ENCODE data around the gene EIF2S3.

EIF2S3 gene

GRCh38 chrX:24082447-24082846 lies 27.7 kb downstream of the EIF2S3 start:
- H3K4me3 ChIP-seq (ENCODE audit: insufficient read depth, low read depth, low read length, poor library complexity, severe bottlenecking): no peak overlapping the region
- H3K27me3 ChIP-seq (replicated peaks; ENCODE audit: control insufficient read depth, insufficient read depth, low read length, poor library complexity, severe bottlenecking): no peaks in the 10 kb centered on the region
- H3K36me3 ChIP-seq (ENCODE audit: control insufficient read depth, insufficient read depth, low read length): no peaks in the 10 kb centered on the region
- no peak for DNase-seq
- no peaks in the 10 kb centered on the region for H3K4me1 ChIP-seq (ENCODE audit: control insufficient read depth, insufficient read depth, low read length, poor library complexity, severe bottlenecking)
- no peaks in the 10 kb centered on the region for H3K9me3 ChIP-seq (ENCODE audit: control insufficient read depth, low read length)
- no peak overlapping the region for H3K27ac ChIP-seq (ENCODE audit: insufficient read depth, low read length, poor library complexity, severe bottlenecking)

- DNase-seq: no peak
- Histone ChIP-seq H3K27me3 (replicated peaks; ENCODE audit: control insufficient read depth, insufficient read depth, low read length, poor library complexity, severe bottlenecking) (no peaks in the 10 kb centered on the region), H3K4me3 (ENCODE audit: insufficient read depth, low read depth, low read length, poor library complexity, severe bottlenecking) (no peak overlapping the region), H3K4me1 (ENCODE audit: control insufficient read depth, insufficient read depth, low read length, poor library complexity, severe bottlenecking) (no peaks in the 10 kb centered on the region), H3K36me3 (ENCODE audit: control insufficient read depth, insufficient read depth, low read length) (no peaks in the 10 kb centered on the region), H3K27ac (ENCODE audit: insufficient read depth, low read length, poor library complexity, severe bottlenecking) (no peak overlapping the region), H3K9me3 (ENCODE audit: control insufficient read depth, low read length) (no peaks in the 10 kb centered on the region)
Observed at GRCh38 chrX:24085101-24085500, 30.3 kb downstream of the EIF2S3 start.

- Histone ChIP-seq H3K4me1 (ENCODE audit: control insufficient read depth, insufficient read depth, low read length, poor library complexity, severe bottlenecking) (no peaks in the 10 kb centered on the region), H3K36me3 (ENCODE audit: control insufficient read depth, insufficient read depth, low read length) (no peaks in the 10 kb centered on the region), H3K27ac (ENCODE audit: insufficient read depth, low read length, poor library complexity, severe bottlenecking) (no peak overlapping the region), H3K4me3 (ENCODE audit: insufficient read depth, low read depth, low read length, poor library complexity, severe bottlenecking) (no peak overlapping the region), H3K9me3 (ENCODE audit: control insufficient read depth, low read length) (no peaks in the 10 kb centered on the region), H3K27me3 (replicated peaks; ENCODE audit: control insufficient read depth, insufficient read depth, low read length, poor library complexity, severe bottlenecking) (no peaks in the 10 kb centered on the region)
- DNase-seq: no peak
Observed at GRCh38 chrX:24090300-24091200, 35.8 kb downstream of the EIF2S3 start.

- H3K36me3 ChIP-seq (ENCODE audit: control insufficient read depth, insufficient read depth, low read length): no peaks in the 10 kb centered on the region
- no peaks in the 10 kb centered on the region for H3K4me1 ChIP-seq (ENCODE audit: control insufficient read depth, insufficient read depth, low read length, poor library complexity, severe bottlenecking)
- no peaks in the 10 kb centered on the region for H3K9me3 ChIP-seq (ENCODE audit: control insufficient read depth, low read length)
- no peak overlapping the region for H3K4me3 ChIP-seq (ENCODE audit: insufficient read depth, low read depth, low read length, poor library complexity, severe bottlenecking)
- no peaks in the 10 kb centered on the region for H3K27me3 ChIP-seq (replicated peaks; ENCODE audit: control insufficient read depth, insufficient read depth, low read length, poor library complexity, severe bottlenecking)
- no peak for DNase-seq
- no peak overlapping the region for H3K27ac ChIP-seq (ENCODE audit: insufficient read depth, low read length, poor library complexity, severe bottlenecking)
Observed at GRCh38 chrX:24093746-24094145, 39.0 kb downstream of the EIF2S3 start.

GRCh38 chrX:24097741-24098260 lies 43.0 kb downstream of the EIF2S3 start:
- no peak for DNase-seq
- Histone ChIP-seq H3K4me1 (ENCODE audit: control insufficient read depth, insufficient read depth, low read length, poor library complexity, severe bottlenecking) (no peaks in the 10 kb centered on the region), H3K27me3 (replicated peaks; ENCODE audit: control insufficient read depth, insufficient read depth, low read length, poor library complexity, severe bottlenecking) (no peaks in the 10 kb centered on the region), H3K4me3 (ENCODE audit: insufficient read depth, low read depth, low read length, poor library complexity, severe bottlenecking) (no peak overlapping the region), H3K36me3 (ENCODE audit: control insufficient read depth, insufficient read depth, low read length) (no peaks in the 10 kb centered on the region), H3K9me3 (ENCODE audit: control insufficient read depth, low read length) (no peaks in the 10 kb centered on the region), H3K27ac (ENCODE audit: insufficient read depth, low read length, poor library complexity, severe bottlenecking) (no peak overlapping the region)

- Histone ChIP-seq H3K9me3 (ENCODE audit: control insufficient read depth, low read length) (no peaks in the 10 kb centered on the region), H3K4me3 (ENCODE audit: insufficient read depth, low read depth, low read length, poor library complexity, severe bottlenecking) (no peak overlapping the region), H3K27ac (ENCODE audit: insufficient read depth, low read length, poor library complexity, severe bottlenecking) (no peak overlapping the region), H3K27me3 (replicated peaks; ENCODE audit: control insufficient read depth, insufficient read depth, low read length, poor library complexity, severe bottlenecking) (no peaks in the 10 kb centered on the region), H3K4me1 (ENCODE audit: control insufficient read depth, insufficient read depth, low read length, poor library complexity, severe bottlenecking) (no peaks in the 10 kb centered on the region), H3K36me3 (ENCODE audit: control insufficient read depth, insufficient read depth, low read length) (no peaks in the 10 kb centered on the region)
- DNase-seq: no peak
Observed at GRCh38 chrX:24098932-24099331, 44.2 kb downstream of the EIF2S3 start.

GRCh38 chrX:24099394-24099793 lies 44.6 kb downstream of the EIF2S3 start:
- no peaks in the 10 kb centered on the region for H3K4me1 ChIP-seq (ENCODE audit: control insufficient read depth, insufficient read depth, low read length, poor library complexity, severe bottlenecking)
- H3K27me3 ChIP-seq (replicated peaks; ENCODE audit: control insufficient read depth, insufficient read depth, low read length, poor library complexity, severe bottlenecking): no peaks in the 10 kb centered on the region
- H3K4me3 ChIP-seq (ENCODE audit: insufficient read depth, low read depth, low read length, poor library complexity, severe bottlenecking): no peak overlapping the region
- no peak for DNase-seq
- H3K9me3 ChIP-seq (ENCODE audit: control insufficient read depth, low read length): no peaks in the 10 kb centered on the region
- no peaks in the 10 kb centered on the region for H3K36me3 ChIP-seq (ENCODE audit: control insufficient read depth, insufficient read depth, low read length)
- no peak overlapping the region for H3K27ac ChIP-seq (ENCODE audit: insufficient read depth, low read length, poor library complexity, severe bottlenecking)

GRCh38 chrX:24100713-24101112 lies 46.0 kb downstream of the EIF2S3 start:
- Histone ChIP-seq H3K27me3 (replicated peaks; ENCODE audit: control insufficient read depth, insufficient read depth, low read length, poor library complexity, severe bottlenecking) (no peaks in the 10 kb centered on the region), H3K4me1 (ENCODE audit: control insufficient read depth, insufficient read depth, low read length, poor library complexity, severe bottlenecking) (no peaks in the 10 kb centered on the region), H3K4me3 (ENCODE audit: insufficient read depth, low read depth, low read length, poor library complexity, severe bottlenecking) (no peak overlapping the region), H3K27ac (ENCODE audit: insufficient read depth, low read length, poor library complexity, severe bottlenecking) (no peak overlapping the region), H3K9me3 (ENCODE audit: control insufficient read depth, low read length) (no peaks in the 10 kb centered on the region), H3K36me3 (ENCODE audit: control insufficient read depth, insufficient read depth, low read length) (no peaks in the 10 kb centered on the region)
- no peak for DNase-seq

GRCh38 chrX:24110069-24110468 lies 55.3 kb downstream of the EIF2S3 start:
- Histone ChIP-seq H3K4me3 (ENCODE audit: insufficient read depth, low read depth, low read length, poor library complexity, severe bottlenecking) (no peak overlapping the region), H3K27ac (ENCODE audit: insufficient read depth, low read length, poor library complexity, severe bottlenecking) (no peak overlapping the region), H3K4me1 (ENCODE audit: control insufficient read depth, insufficient read depth, low read length, poor library complexity, severe bottlenecking) (no peaks in the 10 kb centered on the region), H3K27me3 (replicated peaks; ENCODE audit: control insufficient read depth, insufficient read depth, low read length, poor library complexity, severe bottlenecking) (no peaks in the 10 kb centered on the region), H3K9me3 (ENCODE audit: control insufficient read depth, low read length) (no peaks in the 10 kb centered on the region), H3K36me3 (ENCODE audit: control insufficient read depth, insufficient read depth, low read length) (no peaks in the 10 kb centered on the region)
- DNase-seq: no peak

- no peaks in the 10 kb centered on the region for H3K4me1 ChIP-seq (ENCODE audit: control insufficient read depth, insufficient read depth, low read length, poor library complexity, severe bottlenecking)
- DNase-seq: no peak
- H3K27ac ChIP-seq (ENCODE audit: insufficient read depth, low read length, poor library complexity, severe bottlenecking): no peak overlapping the region
Observed at GRCh38 chrX:24113181-24113580, 58.4 kb downstream of the EIF2S3 start.

More at GRCh38 chrX:24113181-24113580, 58.4 kb downstream of the EIF2S3 start:
- Histone ChIP-seq H3K9me3 (ENCODE audit: control insufficient read depth, low read length) (no peaks in the 10 kb centered on the region), H3K36me3 (ENCODE audit: control insufficient read depth, insufficient read depth, low read length) (no peaks in the 10 kb centered on the region), H3K27me3 (replicated peaks; ENCODE audit: control insufficient read depth, insufficient read depth, low read length, poor library complexity, severe bottlenecking) (no peaks in the 10 kb centered on the region), H3K4me3 (ENCODE audit: insufficient read depth, low read depth, low read length, poor library complexity, severe bottlenecking) (no peak overlapping the region)
